ENCODE data around the gene DAD1.

GRCh38 chr14:22634233-22634900 is 45.3 kb upstream of the DAD1 start:
- no peak for TF ChIP-seq EZH2 (IDR thresholded peaks at IDR 0.05; ENCODE audit: insufficient read depth, poor library complexity, severe bottlenecking)
- no peak for TF ChIP-seq EZH2phosphoT487 (IDR thresholded peaks at IDR 0.05; ENCODE audit: insufficient read depth, low read depth)

Measured in GM23248 (cell line).